SKM-1 (cell line): ENCODE results near the gene NGFR.

Experiments used
- DNase-seq: peaks from one replicate; lab custom pipeline; 2025; ENCODE audit not compliant: unreplicated experiment; lab: John Stamatoyannopoulos, UW

The NGFR gene

DNA sequence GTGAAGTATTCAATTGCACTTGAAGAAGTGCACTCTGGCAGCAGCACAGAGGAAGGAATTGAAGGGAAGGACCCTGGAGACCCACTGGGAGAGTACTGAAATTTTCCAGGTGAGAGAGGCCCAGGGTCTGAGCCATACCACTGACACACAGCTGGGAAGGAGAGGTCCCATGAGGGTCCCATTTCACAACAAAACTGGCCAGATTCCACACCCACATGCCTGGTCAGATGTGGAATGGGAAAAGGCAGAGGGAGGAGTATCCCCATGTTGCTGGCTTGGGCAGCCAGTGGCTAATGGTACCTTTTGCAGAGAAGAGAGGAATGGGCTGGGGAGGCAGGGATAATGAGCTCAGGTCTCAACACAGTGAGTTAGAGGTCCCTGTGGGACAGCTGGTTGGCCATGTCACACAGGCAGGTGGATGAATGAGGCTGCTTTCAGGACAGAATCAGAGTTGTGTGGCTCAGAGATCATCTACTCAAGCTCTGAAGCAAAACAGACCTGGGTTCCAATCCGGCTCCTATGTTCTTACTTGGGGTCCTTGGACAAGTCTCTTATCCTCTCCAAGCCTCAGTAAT lies 26.2 kb upstream of the NGFR start:
- no peak for DNase-seq

GRCh38 chr17:49469831-49470810 lies 25.0 kb upstream of the NGFR start:
- DNase-seq, result no peak

DNA sequence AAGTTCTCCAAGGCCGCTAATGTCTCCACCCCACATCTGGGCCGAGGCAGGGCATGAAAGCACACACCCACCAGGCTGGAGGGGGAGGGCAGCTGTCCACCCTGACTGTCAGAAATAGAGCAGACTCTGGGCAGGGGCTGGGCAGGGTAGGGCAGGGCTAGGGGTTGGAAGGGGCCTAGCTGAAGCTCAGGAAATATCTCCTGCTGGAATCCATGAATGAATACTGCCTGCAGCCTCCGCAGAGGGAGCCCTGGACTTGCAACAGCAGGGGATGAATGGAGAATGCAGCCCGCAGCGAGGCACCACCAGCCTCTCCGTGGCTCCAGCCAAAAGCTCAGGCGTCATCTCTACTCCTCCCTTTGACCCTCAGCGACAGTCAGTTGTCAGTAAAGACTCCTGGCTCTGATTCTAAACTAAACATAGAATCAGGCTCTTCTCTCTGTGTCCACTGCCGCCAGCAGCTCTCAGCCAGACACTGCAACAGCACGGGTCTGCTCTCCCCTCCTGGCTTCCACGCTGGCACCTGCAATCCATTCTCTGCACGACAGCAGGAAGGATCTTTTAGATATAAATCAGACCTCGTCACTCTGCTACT lies 23.9 kb upstream of the NGFR start:
- DNase-seq, result no peak

DNA sequence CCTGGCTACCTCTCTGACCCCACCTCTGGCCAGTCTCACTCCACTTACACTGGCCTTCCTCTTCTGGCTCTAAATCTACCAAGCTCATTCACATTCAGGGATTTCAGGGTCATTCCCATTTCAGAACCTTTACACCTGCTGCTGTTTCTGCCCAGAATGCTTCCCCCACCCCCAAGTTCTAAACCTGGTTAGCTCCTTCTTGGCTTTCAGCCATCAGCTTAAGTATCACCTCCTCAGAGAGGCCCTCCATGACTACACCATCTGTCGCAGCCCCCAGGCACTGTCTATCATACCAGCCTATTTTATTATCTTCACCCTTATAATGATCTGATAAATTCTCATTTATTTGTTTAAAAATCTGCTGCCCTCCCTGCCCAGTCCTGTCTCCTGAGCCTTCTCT lies 23.3 kb upstream of the NGFR start:
- no peak for DNase-seq

DNA sequence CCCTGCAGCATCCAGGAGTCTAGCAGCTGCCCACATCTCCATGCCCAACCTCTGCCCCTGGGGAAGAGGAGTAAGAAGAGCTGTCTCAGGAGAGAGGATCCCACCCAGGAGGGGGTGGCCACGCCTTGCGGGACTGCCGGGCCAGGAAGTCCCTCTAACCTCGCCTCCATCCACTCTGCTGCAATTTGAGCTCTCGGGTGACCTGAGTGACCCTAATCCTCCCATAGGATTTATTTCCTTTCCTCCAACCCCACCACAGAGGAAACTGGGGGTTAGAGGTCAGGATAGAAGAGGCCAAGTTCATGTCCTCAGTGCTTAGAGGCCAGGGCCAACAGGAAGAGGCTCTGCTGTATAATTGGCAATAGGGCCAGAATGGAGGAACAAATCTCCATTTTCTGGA lies 22.6 kb upstream of the NGFR start:
- no peak for DNase-seq

DNA sequence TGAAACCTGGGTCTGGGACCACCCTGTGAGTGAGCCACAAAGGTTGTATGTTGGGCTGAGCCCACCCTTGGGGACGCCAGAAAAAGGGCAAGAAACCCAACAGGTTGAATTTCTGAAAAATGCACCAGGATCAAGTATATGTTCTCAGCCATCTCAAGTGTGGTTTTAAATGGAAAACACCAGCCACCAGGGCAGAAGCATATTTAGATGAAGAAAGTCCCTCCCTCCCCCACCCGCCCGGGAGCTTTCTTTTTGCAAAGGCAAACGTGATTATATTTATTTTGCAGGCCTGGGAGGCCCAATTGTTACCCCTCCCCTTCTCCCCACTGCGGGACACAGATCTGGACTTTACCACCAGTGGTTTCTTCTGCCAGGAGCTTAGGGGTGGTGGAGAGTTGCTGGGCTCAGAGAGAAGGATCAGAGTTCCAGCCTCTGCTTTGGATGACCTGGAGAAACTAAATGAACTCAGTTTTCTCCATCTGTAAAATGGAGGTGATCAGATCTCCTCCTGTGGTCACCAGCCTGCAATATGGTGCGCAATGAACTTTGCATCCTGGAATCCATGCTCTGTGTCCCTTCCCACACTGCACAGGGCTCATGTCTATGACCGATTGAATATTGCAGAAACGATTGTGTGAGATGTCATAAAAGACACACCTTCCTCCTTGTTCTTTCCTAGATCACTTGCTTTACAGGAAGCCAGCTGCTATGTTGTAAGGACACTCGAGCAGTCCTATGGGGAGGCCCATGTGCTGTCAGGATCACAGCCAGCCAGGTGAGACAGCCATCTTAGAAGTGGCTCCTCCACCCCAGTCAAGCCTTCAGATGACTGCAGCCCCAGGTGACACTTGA lies 21.0 kb upstream of the NGFR start:
- DNase-seq, result no peak

- DNase-seq, result no peak
Measured at GRCh38 chr17:49477709-49478108, 17.4 kb upstream of the NGFR start.

- no peak for DNase-seq
Measured at GRCh38 chr17:49480836-49481615, 14.1 kb upstream of the NGFR start.

DNA sequence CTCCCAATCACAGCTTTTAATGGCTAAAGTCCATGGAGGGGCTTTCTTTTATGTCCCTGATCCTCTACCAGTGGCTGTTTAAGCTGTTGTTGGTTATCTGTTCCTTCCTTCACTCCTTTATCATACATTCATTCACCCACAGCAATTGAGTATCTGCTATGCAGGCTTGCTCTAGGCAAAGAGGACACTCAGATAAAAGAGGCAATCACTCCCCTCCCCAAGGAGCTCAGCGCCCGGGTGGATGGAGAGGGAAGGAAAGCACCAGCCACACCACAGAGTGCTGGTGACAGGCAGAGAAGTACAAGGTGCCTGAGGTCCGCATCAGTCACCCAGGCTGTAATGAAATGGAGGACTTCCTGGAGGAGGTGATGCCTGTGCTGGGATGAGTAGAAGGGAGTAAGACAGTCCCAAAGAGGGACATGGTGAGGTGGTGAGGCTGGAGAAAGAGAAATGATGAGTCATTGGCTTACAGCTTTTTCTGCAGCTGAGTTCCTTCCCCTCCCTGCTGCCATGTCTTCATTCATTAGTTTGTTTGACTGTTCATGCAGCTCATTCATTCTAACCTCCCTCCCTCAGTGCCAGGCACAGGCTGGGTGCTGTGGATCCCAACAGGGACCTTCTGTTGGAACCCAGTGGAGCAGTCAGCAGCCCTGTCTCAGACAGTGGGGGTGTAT lies 12.8 kb upstream of the NGFR start:
- DNase-seq, result no peak

DNA sequence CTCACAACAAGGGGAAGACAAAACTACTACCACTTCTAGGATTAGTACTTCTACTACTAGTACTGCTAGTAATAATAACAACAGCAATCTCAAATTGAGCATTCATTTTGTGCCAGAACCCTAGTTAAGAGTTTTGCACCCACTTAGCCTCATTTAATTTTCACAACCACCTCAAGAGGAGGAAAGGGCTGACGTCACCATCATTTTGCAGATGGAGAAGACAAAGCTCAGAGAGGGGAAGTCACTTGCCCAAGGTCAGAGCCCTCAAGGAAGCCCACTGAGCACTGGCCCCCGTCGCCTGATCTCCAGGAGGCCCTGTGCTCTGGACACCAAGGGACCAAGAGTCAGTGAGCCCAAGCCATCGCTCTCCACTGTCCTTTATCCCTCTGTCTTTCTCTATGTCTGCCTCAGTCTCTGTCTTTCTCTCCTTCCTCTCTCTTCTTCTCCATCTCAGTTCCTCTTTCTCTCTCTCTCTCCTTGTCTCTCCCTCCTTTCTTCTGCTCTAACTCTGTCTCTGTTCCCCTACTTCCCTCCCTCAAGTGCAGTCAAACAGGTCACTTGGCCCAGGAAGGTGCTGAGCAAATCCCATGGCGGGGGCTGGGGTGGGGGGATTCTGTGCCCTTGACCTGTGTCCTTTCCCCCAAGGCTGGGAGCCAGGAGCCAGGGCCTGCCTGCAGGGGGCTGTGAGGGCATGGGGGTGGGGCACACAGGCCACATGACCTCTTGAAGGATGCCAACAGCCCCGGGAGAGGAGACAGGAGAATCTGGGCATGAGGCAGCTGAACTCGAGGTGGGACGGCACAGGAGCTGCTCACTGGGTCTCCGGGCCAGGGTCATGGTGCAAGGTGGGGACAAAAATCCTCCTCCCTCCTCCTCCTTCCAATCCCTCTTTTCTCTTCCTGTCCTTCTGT lies 11.2 kb upstream of the NGFR start:
- no peak for DNase-seq

GRCh38 chr17:49484588-49484987 lies 10.5 kb upstream of the NGFR start:
- DNase-seq, result no peak

- no peak for DNase-seq
Measured at GRCh38 chr17:49486012-49486641, 9.0 kb upstream of the NGFR start.

DNA sequence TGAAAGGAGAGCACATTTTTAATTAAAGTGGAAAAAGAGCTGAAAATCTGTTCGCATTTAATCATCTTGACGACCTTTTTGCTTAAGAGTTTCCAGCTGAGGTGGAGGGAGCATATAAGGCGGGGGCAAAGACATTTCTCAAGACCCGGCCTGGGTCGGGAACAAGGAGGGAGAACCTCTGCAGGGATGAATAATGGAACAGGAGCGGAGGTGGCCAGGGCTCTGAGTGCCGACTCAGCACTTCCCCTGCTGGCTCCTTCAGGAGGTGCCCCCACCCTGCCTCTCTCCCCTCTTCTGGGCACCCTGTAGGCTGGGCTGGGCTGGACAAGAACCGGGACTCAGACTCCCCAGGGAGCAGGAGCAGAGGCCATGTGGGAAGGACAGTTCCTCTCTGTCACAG lies 7.9 kb upstream of the NGFR start:
- no peak for DNase-seq

- no peak for DNase-seq
Measured at GRCh38 chr17:49488612-49489011, 6.5 kb upstream of the NGFR start.

DNA sequence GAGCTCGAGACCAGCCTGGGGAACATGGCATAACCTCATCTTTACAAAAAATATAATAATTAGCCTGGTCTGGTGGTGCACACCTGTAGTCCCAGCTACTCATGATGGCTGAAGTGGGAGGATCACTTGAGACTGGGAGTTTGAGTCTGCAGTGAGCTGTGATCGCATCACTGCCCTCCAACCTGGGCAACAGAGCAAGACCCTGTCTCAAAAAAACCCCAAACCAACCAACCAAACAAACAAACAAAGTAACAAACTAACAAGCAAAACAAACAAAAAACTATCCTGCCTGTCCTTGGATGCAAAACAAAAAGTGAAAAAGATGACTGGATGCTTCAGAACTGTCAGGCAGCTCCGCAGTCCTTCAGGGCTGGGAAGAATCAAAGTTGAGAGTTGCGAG lies 5.7 kb upstream of the NGFR start:
- DNase-seq, result no peak

DNA sequence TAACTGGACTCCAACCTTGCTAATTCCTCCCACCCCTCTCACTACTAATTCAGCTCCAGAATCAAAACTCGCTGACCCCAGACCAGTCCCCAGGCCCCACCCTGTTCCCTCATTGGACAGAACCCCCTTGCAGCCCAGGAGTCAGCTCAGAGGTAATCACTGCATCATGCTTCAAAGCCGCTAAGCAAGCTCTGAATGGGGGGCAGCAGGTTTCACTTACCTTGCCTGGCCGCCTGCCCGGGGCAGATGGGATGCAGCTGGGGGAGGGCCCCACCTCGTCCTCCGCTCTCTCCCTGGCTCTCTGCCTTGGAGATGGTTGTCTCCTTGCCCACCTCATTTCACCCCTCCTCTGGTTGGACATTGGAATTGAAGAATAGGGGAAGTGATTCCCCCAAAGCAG lies 4.8 kb upstream of the NGFR start:
- DNase-seq, result no peak

- no peak for DNase-seq
Measured at GRCh38 chr17:49491192-49491769, 3.8 kb upstream of the NGFR start.

DNA sequence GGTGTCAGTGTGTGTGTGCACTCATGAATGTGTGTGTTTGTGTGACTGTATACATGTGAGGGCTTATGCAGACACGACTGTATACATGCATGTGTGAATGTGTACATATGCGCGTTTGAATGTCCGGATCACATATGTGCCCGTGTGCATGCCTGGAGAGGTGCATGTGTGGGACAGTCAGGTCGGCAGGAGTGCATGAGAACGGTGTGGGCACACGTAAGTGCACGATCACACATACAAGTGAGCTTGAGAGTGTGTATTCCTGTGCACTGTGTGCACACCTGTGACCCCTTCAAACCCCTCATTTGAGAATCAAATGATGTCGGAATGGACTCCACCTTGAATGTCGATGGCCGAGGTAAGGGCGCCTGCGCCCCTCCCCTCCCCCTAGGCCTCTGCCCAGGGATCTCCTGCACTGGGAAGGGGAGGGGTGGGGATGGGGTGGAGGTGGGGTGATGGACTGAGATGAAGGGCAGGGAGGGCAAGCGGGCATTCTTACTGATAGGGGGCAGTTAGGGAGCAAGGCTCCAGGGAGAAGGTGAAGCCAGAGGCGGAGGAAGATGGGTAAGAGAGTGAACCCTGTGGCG lies 601 bp upstream of the NGFR start:
- no peak for DNase-seq
